ENCODE results near the gene BAG2. TPM values are rescaled to one million over a fixed set of nuclear protein-coding genes. Genes with fewer than 3 reads are reported as not detected.

BAG2 gene
- polyA plus RNA-seq, 1 experiment = 43.4 TPM

- H3K9me3 ChIP-seq (ENCODE audit: control insufficient read depth, insufficient read depth, low read length) = no peaks in the 10 kb centered on the region
- peak overlapping the region; percentile 88 for H3K27ac ChIP-seq (ENCODE audit: low read depth, low read length)
- no peaks in the 10 kb centered on the region for H3K27me3 ChIP-seq (ENCODE audit: control insufficient read depth, insufficient read depth, low read length)
- ChIA-PET CTCF (interaction anchor here (2.1 kb wide), 1 partner anchor 142 kb away, joined by 9 read pairs; no protein-coding TSS in a partner anchor), POLR2A (interaction anchor here (1.0 to 2.0 kb wide), 8 partner anchors 9 to 144 kb away, joined by 3 to 14 read pairs (median 4); partner anchors contain the start of gene RAB23)
- no peak for DNase-seq (ENCODE audit: low read depth, low spot score)
- no peak for TF ChIP-seq CTCF (IDR thresholded peaks at IDR 0.05; ENCODE audit: low read depth, low read length)
- peak overlapping the region; percentile 86 for H3K4me3 ChIP-seq (ENCODE audit: low read depth, low read length)
Observed at GRCh38 chr6:57173056-57173885, 1.1 kb downstream of the BAG2 start.

GRCh38 chr6:57173886-57174510 is 1.9 kb downstream of the BAG2 start:
- Histone ChIP-seq H3K27ac (ENCODE audit: low read depth, low read length) (peak overlapping the region; percentile 88), H3K9me3 (ENCODE audit: control insufficient read depth, insufficient read depth, low read length) (no peaks in the 10 kb centered on the region), H3K4me3 (ENCODE audit: low read depth, low read length) (peak overlapping the region; percentile 86), H3K27me3 (ENCODE audit: control insufficient read depth, insufficient read depth, low read length) (no peaks in the 10 kb centered on the region)
- TF ChIP-seq CTCF (IDR thresholded peaks at IDR 0.05; ENCODE audit: low read depth, low read length) = no peak
- CTCF ChIA-PET = interaction anchor here (0.6 to 0.9 kb wide), 2 partner anchors 148 to 269 kb away, joined by 3 read pairs; no protein-coding TSS in a partner anchor
- no peak for DNase-seq (ENCODE audit: low read depth, low spot score)
- POLR2A ChIA-PET = interaction anchor here (1.0 kb wide), 1 partner anchor 141 kb away, joined by 3 read pairs; no protein-coding TSS in a partner anchor

GRCh38 chr6:57174511-57174907 is 2.4 kb downstream of the BAG2 start:
- Histone ChIP-seq H3K4me3 (ENCODE audit: low read depth, low read length) (peak overlapping the region; percentile 86), H3K9me3 (ENCODE audit: control insufficient read depth, insufficient read depth, low read length) (no peaks in the 10 kb centered on the region), H3K27me3 (ENCODE audit: control insufficient read depth, insufficient read depth, low read length) (no peaks in the 10 kb centered on the region), H3K27ac (ENCODE audit: low read depth, low read length) (no peak overlapping the region)
- POLR2A ChIA-PET = interaction anchor here (1.0 kb wide), 1 partner anchor 141 kb away, joined by 3 read pairs; no protein-coding TSS in a partner anchor
- no peak for DNase-seq (ENCODE audit: low read depth, low spot score)
- no peak for TF ChIP-seq CTCF (IDR thresholded peaks at IDR 0.05; ENCODE audit: low read depth, low read length)
- CTCF ChIA-PET = interaction anchor here (0.6 to 0.9 kb wide), 2 partner anchors 148 to 270 kb away, joined by 3 read pairs; no protein-coding TSS in a partner anchor

GRCh38 chr6:57177545-57178265 is 5.6 kb downstream of the BAG2 start:
- Histone ChIP-seq H3K4me3 (ENCODE audit: low read depth, low read length) (peak overlapping the region; percentile 26), H3K27me3 (ENCODE audit: control insufficient read depth, insufficient read depth, low read length) (no peaks in the 10 kb centered on the region), H3K9me3 (ENCODE audit: control insufficient read depth, insufficient read depth, low read length) (no peaks in the 10 kb centered on the region), H3K27ac (ENCODE audit: low read depth, low read length) (no peak overlapping the region)
- TF ChIP-seq CTCF (IDR thresholded peaks at IDR 0.05; ENCODE audit: low read depth, low read length) = no peak
- no peak for DNase-seq (ENCODE audit: low read depth, low spot score)
- ChIA-PET POLR2A (interaction anchor here (0.7 kb wide), 1 partner anchor 65 kb away, joined by 3 read pairs; no protein-coding TSS in a partner anchor), CTCF (interaction anchor here (1.0 to 1.9 kb wide), 5 partner anchors 12 to 275 kb away, joined by 3 to 12 read pairs (median 4); partner anchors contain the start of genes BEND6 and PRIM2)

All from AG04450 (cell line).